ENCODE measurements around the gene LY6G5C. TPM values are rescaled to one million over a fixed set of nuclear protein-coding genes. Genes with fewer than 3 reads are reported as not detected.

Gene LY6G5C
- total and polyA plus RNA-seq, 9 of the 15 experiments (the other 6 are each of a cell fraction or from before 2014, with no cell fraction given), result 0.10 to 0.67 (median 0.46) TPM; not detected in 4

- Histone ChIP-seq H3K9ac (ENCODE audit: insufficient read depth in 1 of 2, low read depth in 2 of 2, low read length in 2 of 2) (peak overlapping the region; percentile 16 to 70; a peak in 2 of 4 replicates), H2AFZ (ENCODE audit: low read depth, low read length) (peak overlapping the region; percentile 79), H3K36me3 (ENCODE audit: control insufficient read depth, insufficient read depth, low read length) (peaks cover 26% of the 10 kb centered on the region), H3K4me1 (replicated peaks in 1 of 2; ENCODE audit: control insufficient read depth in 2 of 2, insufficient read depth in 2 of 2, low read length in 2 of 2) (peaks cover 9 to 11% of the 10 kb centered on the region in 2 experiments), H3K27me3 (ENCODE audit: control insufficient read depth in 2 of 2, insufficient read depth in 2 of 2, low read length in 2 of 2) (no peaks in the 10 kb centered on the region), H3K9me3 (replicated peaks; ENCODE audit: control insufficient read depth, insufficient read depth, low read depth, low read length) (no peaks in the 10 kb centered on the region), H3K4me2 (ENCODE audit: insufficient read depth, low read length) (peak overlapping the region; percentile 39; the same call in 1 of the 2 replicates), H3K27ac (ENCODE audit: extremely low read depth, low read depth, low read length) (no peak overlapping the region), H4K20me1 (replicated peaks; ENCODE audit: control insufficient read depth, insufficient read depth, low read length) (no peaks in the 10 kb centered on the region), H3K79me2 (ENCODE audit: control insufficient read depth, insufficient read depth, low read length) (no peaks in the 10 kb centered on the region), H3K4me3 (no peak overlapping the region), H3K9me1 (ENCODE audit: control insufficient read depth, insufficient read depth, low read length) (no peaks in the 10 kb centered on the region)
- in situ Hi-C loops (cut with MboI), result no loop called here
- DNase-seq (ENCODE audit: extremely low read depth in 1 of 4, low spot score in 3 of 4) (no peak), FAIRE-seq (no peak), ATAC-seq (peak; percentile 2; the same call in 2 of the 3 replicates)
- WGBS (ENCODE audit: insufficient coverage, low coverage, missing lambda C conversion rate), result 38% methylated on average over 4 of the region's 4 CpGs
- intact Hi-C loops (cut with micrococcal nuclease), result no loop called here
- POLR2A ChIA-PET, result interaction anchor here (0.5 to 2.1 kb wide), 14 partner anchors 8 to 158 kb away, joined by 3 to 15 read pairs (median 6); partner anchors contain the start of genes C6orf47, CSNK2B and GPANK1
- no TSS peak for BruUV-seq (replicated peaks)
- CTCF ChIA-PET (ENCODE audit: low intra/inter-chr PET ratio), result interaction anchor here (0.5 kb wide), 1 partner anchor 11 kb away, joined by 5 read pairs; the partner anchor contains the start of gene CSNK2B
- TF ChIP-seq THRB (CRISPR knock-in tag; conservative IDR thresholded peaks at IDR 0.05), result no peak
- 0 out of 2 replicates have a peak, but pooled peaks have one; percentile 3 for TF ChIP-seq LCOR (CRISPR knock-in tag; IDR thresholded peaks at IDR 0.05)
- no peak for TF ChIP-seq ZNF263 (CRISPR knock-in tag; IDR thresholded peaks at IDR 0.05; ENCODE audit: borderline replicate concordance)
- peak; percentile 4 for TF ChIP-seq E2F8 (IDR thresholded peaks at IDR 0.05; ENCODE audit: low read depth, partially characterized antibody)
- TF ChIP-seq SPI1 (IDR thresholded peaks at IDR 0.05; ENCODE audit: borderline replicate concordance, low read depth, low read length), result peak; percentile 58; the same call in 1 of the 2 replicates
- TF ChIP-seq TFE3 (CRISPR knock-in tag; IDR thresholded peaks at IDR 0.05), result no peak
- 0 out of 2 replicates have a peak, but pooled peaks have one; percentile 40 for TF ChIP-seq ZNF232 (CRISPR knock-in tag; IDR thresholded peaks at IDR 0.05)
- TF ChIP-seq MXD1 (CRISPR knock-in tag; IDR thresholded peaks at IDR 0.05; ENCODE audit: borderline replicate concordance, poor library complexity, severe bottlenecking), result no peak
- TF ChIP-seq ZBTB5 (IDR thresholded peaks at IDR 0.05), result no peak
- no peak for TF ChIP-seq TAF1 (IDR thresholded peaks at IDR 0.05; ENCODE audit: control insufficient read depth, extremely low read depth, insufficient read depth, low read length, severe bottlenecking)
- TF ChIP-seq BHLHE40 (IDR thresholded peaks at IDR 0.05; ENCODE audit: low read length), result 0 out of 2 replicates have a peak, but pooled peaks have one; percentile 26
- TF ChIP-seq GTF2A2 (tag; IDR thresholded peaks at IDR 0.05), result no peak
Measured at GRCh38 chr6:31676322-31676903, 4.5 kb downstream of the LY6G5C start.
